ENCODE results near the gene ARSG. TPM values are rescaled to one million over a fixed set of nuclear protein-coding genes. Genes with fewer than 3 reads are reported as not detected.

Gene ARSG
- total and polyA plus RNA-seq, 2 of the 8 experiments (the other 6 are each of a cell fraction or from before 2014, with no cell fraction given), result 3.3 to 4.0 TPM

GRCh38 chr17:68328676-68329075 is 37.4 kb downstream of the ARSG start:
- Histone ChIP-seq H3K4me1 (replicated peaks in 1 of 4; ENCODE audit: control insufficient read depth in 3 of 4, insufficient read depth in 4 of 4, low read length in 3 of 4) (no peaks in the 10 kb centered on the region), H3K9me3 (ENCODE audit: insufficient read depth in 2 of 2, low read depth in 1 of 2, low read length in 1 of 2) (peaks cover 4% of the 10 kb centered on the region in 2 experiments; a peak in 2 of 4 replicates), H3K4me3 (ENCODE audit: extremely low read depth in 1 of 4, insufficient read depth in 2 of 4, low read depth in 3 of 4, low read length in 4 of 4) (no peak overlapping the region), H3K18ac (ENCODE audit: extremely low read depth, low read length) (no peak overlapping the region), H3K14ac (ENCODE audit: insufficient read length) (no peak overlapping the region), H2BK120ac (replicated peaks; ENCODE audit: low read depth, low read length) (no peak overlapping the region), H3K36me3 (ENCODE audit: control insufficient read depth in 2 of 4, insufficient read depth in 4 of 4, low read length in 3 of 4) (no peaks in the 10 kb centered on the region), H3K79me1 (ENCODE audit: low read depth, low read length) (no peaks in the 10 kb centered on the region; the same call in 1 of the 2 replicates), H4K20me1 (replicated peaks in 1 of 2; ENCODE audit: control insufficient read depth in 1 of 2, insufficient read depth in 2 of 2, low read length in 2 of 2) (no peaks in the 10 kb centered on the region), H3K4ac (replicated peaks; ENCODE audit: insufficient read length, low read depth, low read length) (no peak overlapping the region), H2AFZ (ENCODE audit: low read length) (no peak overlapping the region), H3K23me2 (ENCODE audit: low read depth, low read length) (no peaks in the 10 kb centered on the region), H3K9ac (replicated peaks in 1 of 4; ENCODE audit: extremely low read depth in 1 of 4, low read depth in 3 of 4, low read length in 3 of 4) (no peak overlapping the region), H3K79me2 (ENCODE audit: control insufficient read depth in 1 of 2, insufficient read depth in 2 of 2, low read length in 2 of 2) (no peaks in the 10 kb centered on the region), H2BK12ac (ENCODE audit: low read depth, low read length) (no peak overlapping the region), H4K8ac (ENCODE audit: extremely low read depth, insufficient read depth, low read length) (no peak overlapping the region), H2BK5ac (ENCODE audit: low read depth, low read length) (no peak overlapping the region), H3K4me2 (ENCODE audit: insufficient read depth in 1 of 2, low read depth in 2 of 2, low read length in 2 of 2) (no peak overlapping the region), H4K91ac (replicated peaks; ENCODE audit: insufficient read length, low read length) (no peak overlapping the region), H3K23ac (ENCODE audit: insufficient read length) (no peak overlapping the region), H2BK15ac (ENCODE audit: low read length) (no peak overlapping the region), H2BK20ac (ENCODE audit: low read length) (no peak overlapping the region), H3K27ac (ENCODE audit: low read depth, low read length) (no peak overlapping the region), H2AK5ac (ENCODE audit: low read depth, low read length) (no peak overlapping the region), H3K27me3 (replicated peaks in 1 of 4; ENCODE audit: control insufficient read depth in 3 of 4, extremely low read depth in 1 of 4, insufficient read depth in 3 of 4, low read length in 3 of 4) (no peaks in the 10 kb centered on the region; a peak in 1 of 7 replicates), H4K5ac (ENCODE audit: insufficient read length, low read depth, low read length) (no peak overlapping the region), H3K56ac (replicated peaks; ENCODE audit: insufficient read length, low read depth, low read length) (no peak overlapping the region)
- DNase-seq (ENCODE audit: low read depth in 1 of 2, low spot score in 2 of 2), result no peak
- 70% methylated on average over 4 of the region's 4 CpGs; no CpG with 5 or more reads in 1 of the 2 experiments for whole genome bisulfite sequencing, 2 experiments (ENCODE audit: extremely low coverage in 1 of 2, insufficient coverage in 1 of 2, insufficient read length in 1 of 2, insufficient replicate concordance in 2 of 2, low coverage in 1 of 2, low lambda C conversion rate in 2 of 2, missing lambda C conversion rate in 1 of 2)
- FAIRE-seq, result no peak
- ChIA-PET CTCF (ENCODE audit: partially characterized antibody) (interaction anchor here (0.8 to 6.6 kb wide), 7 partner anchors 10 to 184 kb away, joined by 3 to 42 read pairs (median 5); no protein-coding TSS in a partner anchor), POLR2A (ENCODE audit: partially characterized antibody) (interaction anchor here (0.9 to 1.2 kb wide), 2 partner anchors 36 to 38 kb away, joined by 3 to 5 read pairs; partner anchors contain the start of genes ARSG and SLC16A6)
- TF ChIP-seq CREB1 (IDR thresholded peaks at IDR 0.05), result no peak
- TF ChIP-seq NANOG (IDR thresholded peaks at IDR 0.05; ENCODE audit: insufficient read depth, low read depth, low read length, poor library complexity, severe bottlenecking), result no peak
- no peak for TF ChIP-seq EZH2 (IDR thresholded peaks at IDR 0.05; ENCODE audit: low read depth, low read length, severe bottlenecking)
- TF ChIP-seq KDM4A (IDR thresholded peaks at IDR 0.05; ENCODE audit: low read depth, low read length, severe bottlenecking), result no peak
- no peak for TF ChIP-seq ATF3 (IDR thresholded peaks at IDR 0.05; ENCODE audit: insufficient read depth, low read depth, low read length)
- TF ChIP-seq E2F6 (IDR thresholded peaks at IDR 0.05), result no peak
- TF ChIP-seq TAF1 (IDR thresholded peaks at IDR 0.05; ENCODE audit: low read depth, low read length), result no peak
- TF ChIP-seq EGR1 (IDR thresholded peaks at IDR 0.05; ENCODE audit: borderline replicate concordance, low read depth, low read length), result no peak
- no peak for TF ChIP-seq YY1 (IDR thresholded peaks at IDR 0.05; ENCODE audit: low read depth, low read length)
- TF ChIP-seq CBX5 (IDR thresholded peaks at IDR 0.05; ENCODE audit: low read depth, low read length), result no peak
- TF ChIP-seq SP1 (IDR thresholded peaks at IDR 0.05; ENCODE audit: low read depth, low read length), result no peak
- TF ChIP-seq JUN (IDR thresholded peaks at IDR 0.05; ENCODE audit: low read depth, low read length), result no peak
- TF ChIP-seq TBP (IDR thresholded peaks at IDR 0.05; ENCODE audit: low read depth, low read length), result no peak
- no peak for TF ChIP-seq SRF (IDR thresholded peaks at IDR 0.05; ENCODE audit: low read depth, low read length)

Measured in H1 (cell line).